ENCODE data around the gene DHX30. TPM values are rescaled to one million over a fixed set of nuclear protein-coding genes. Genes with fewer than 3 reads are reported as not detected.
A peak's percentile ranks its signal among the peaks of the same experiment; 100 is the strongest.
"Not testable (repeated sequence)": the region's sequence is repeated elsewhere in the genome, so short reads cannot be mapped to it uniquely, and the experiment has no call there.

The DHX30 gene
- total and polyA plus RNA-seq, 7 donors, result 13.2 to 57.6 (median 43.8) TPM

DNA sequence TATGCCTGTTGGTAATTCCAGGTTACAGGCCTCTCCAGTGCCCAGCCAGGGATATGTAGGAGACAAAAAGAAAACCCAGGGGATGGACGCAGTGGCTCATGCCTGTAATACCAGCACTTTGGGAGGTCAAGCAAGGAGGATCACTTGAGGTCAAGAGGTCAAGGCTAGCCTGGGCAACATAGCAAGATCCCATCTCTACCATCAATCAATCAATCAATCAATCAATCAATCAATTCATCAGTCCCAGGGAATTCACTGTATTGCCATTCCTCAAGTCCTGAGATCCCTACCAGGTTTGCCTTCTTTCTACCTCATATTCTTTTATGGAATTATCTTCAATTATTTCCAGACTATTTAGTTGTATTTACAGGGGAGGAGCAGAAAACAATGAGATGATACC lies 82.2 kb downstream of the DHX30 start:
- H3K27me3 ChIP-seq, result no peaks in the 10 kb centered on the region
- WGBS, 2 donors, result 97 to 98% methylated on average over 1 of the region's 1 CpG
- H3K4me3 ChIP-seq, result no peak overlapping the region
- TF ChIP-seq POLR2A (IDR thresholded peaks at IDR 0.05), result no peak
- TF ChIP-seq POLR2AphosphoS5 (IDR thresholded peaks at IDR 0.05), result no peak
- TF ChIP-seq EP300 (IDR thresholded peaks at IDR 0.05), result no peak
- TF ChIP-seq, protein P1, sequence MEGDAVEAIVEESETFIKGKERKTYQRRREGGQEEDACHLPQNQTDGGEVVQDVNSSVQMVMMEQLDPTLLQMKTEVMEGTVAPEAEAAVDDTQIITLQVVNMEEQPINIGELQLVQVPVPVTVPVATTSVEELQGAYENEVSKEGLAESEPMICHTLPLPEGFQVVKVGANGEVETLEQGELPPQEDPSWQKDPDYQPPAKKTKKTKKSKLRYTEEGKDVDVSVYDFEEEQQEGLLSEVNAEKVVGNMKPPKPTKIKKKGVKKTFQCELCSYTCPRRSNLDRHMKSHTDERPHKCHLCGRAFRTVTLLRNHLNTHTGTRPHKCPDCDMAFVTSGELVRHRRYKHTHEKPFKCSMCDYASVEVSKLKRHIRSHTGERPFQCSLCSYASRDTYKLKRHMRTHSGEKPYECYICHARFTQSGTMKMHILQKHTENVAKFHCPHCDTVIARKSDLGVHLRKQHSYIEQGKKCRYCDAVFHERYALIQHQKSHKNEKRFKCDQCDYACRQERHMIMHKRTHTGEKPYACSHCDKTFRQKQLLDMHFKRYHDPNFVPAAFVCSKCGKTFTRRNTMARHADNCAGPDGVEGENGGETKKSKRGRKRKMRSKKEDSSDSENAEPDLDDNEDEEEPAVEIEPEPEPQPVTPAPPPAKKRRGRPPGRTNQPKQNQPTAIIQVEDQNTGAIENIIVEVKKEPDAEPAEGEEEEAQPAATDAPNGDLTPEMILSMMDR (IDR thresholded peaks at IDR 0.05), result no peak
- intact Hi-C loops (cut with DNase I), result no loop called here
- H3K36me3 ChIP-seq, result peaks cover 0 to 24% (median 2%) of the 10 kb centered on the region in 4 donors
- no peak for DNase-seq
- no peaks in the 10 kb centered on the region for H3K9me3 ChIP-seq
- no peak overlapping the region for H3K27ac ChIP-seq
- peaks cover 0 to 11% (median 2%) of the 10 kb centered on the region in 4 donors for H3K4me1 ChIP-seq

GRCh38 chr3:47887991-47888390 lies 85.1 kb downstream of the DHX30 start:
- DNase-seq; H3K27ac ChIP-seq; H3K27me3 ChIP-seq; intact Hi-C loops (cut with DNase I); H3K9me3 ChIP-seq; H3K4me3 ChIP-seq: not testable (repeated sequence)
- peaks cover 0 to 30% (median 20%) of the 10 kb centered on the region in 4 donors for H3K4me1 ChIP-seq
- H3K36me3 ChIP-seq, result peaks cover 0 to 33% (median 2%) of the 10 kb centered on the region in 4 donors
- WGBS, 2 donors, result 96 to 97% methylated on average over 9 of the region's 9 CpGs

DNA sequence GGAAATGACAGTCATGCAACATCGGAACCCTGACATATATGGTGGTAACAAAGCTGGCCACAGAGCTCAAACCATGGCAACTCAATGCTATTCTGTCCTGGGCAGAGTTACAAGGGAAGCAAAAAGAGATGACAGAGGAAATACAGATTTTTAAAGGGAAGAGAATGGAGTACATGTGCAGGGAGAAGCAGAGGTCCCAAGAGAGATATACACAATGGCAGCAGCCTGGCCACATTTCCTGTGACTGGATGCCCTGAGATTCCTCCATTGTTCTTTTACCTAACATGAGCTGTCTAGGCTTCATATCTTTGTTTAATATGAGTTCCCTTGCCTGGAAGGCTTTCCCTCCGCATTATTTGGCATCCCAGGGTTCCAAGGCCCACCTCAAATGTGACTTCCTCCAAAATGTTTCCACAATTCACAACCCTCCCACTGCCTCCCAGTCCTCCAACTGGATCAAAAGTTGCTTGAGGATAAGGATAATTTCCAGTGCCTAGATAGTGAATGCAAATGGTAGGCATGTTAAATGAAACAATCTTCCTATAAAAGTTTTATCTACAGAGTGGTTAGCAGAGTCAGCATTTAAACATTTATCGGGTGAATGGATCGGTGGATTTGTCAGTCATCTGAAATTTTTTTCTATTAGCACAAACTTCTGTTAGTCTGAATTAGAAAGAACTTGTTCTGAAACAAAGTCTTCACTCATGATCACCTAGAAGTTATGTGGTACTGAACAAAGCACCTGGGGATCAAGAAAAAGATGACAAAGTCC lies 86.2 kb downstream of the DHX30 start:
- Histone ChIP-seq H3K4me1 (peaks cover 0 to 30% (median 20%) of the 10 kb centered on the region in 4 donors), H3K36me3 (peaks cover 0 to 34% (median 2%) of the 10 kb centered on the region in 4 donors), H3K27me3 (no peaks in the 10 kb centered on the region), H3K4me3 (no peak overlapping the region), H3K27ac (peak overlapping the region in 2 of 4 donors; percentile 65 to 75), H3K9me3 (no peaks in the 10 kb centered on the region)
- WGBS, 2 donors, result 95 to 100% methylated on average over 4 of the region's 4 CpGs
- intact Hi-C loops (cut with DNase I), result no loop called here
- no peak for TF ChIP-seq POLR2A (IDR thresholded peaks at IDR 0.05)
- no peak for TF ChIP-seq EP300 (IDR thresholded peaks at IDR 0.05)
- TF ChIP-seq, protein P1 (IDR thresholded peaks at IDR 0.05), result no peak
- no peak for TF ChIP-seq POLR2AphosphoS5 (IDR thresholded peaks at IDR 0.05)
- no peak for DNase-seq

GRCh38 chr3:47890126-47890827 lies 87.3 kb downstream of the DHX30 start:
- Histone ChIP-seq H3K36me3 (peaks cover 0 to 26% (median 2%) of the 10 kb centered on the region in 4 donors), H3K27ac (peak overlapping the region; percentile 37 to 75 (median 53)), H3K4me1 (peaks cover 0 to 31% (median 20%) of the 10 kb centered on the region in 4 donors), H3K27me3 (no peaks in the 10 kb centered on the region), H3K9me3 (no peaks in the 10 kb centered on the region), H3K4me3 (no peak overlapping the region)
- intact Hi-C loops (cut with DNase I), result loop anchor here (5.0 kb wide), 1 partner anchor 102 kb away; no protein-coding TSS in a partner anchor
- WGBS, 2 donors, result 75 to 88% methylated on average over 3 of the region's 3 CpGs
- DNase-seq, result no peak
- TF ChIP-seq POLR2AphosphoS5 (IDR thresholded peaks at IDR 0.05), result no peak
- no peak for TF ChIP-seq POLR2A (IDR thresholded peaks at IDR 0.05)
- no peak for TF ChIP-seq EP300 (IDR thresholded peaks at IDR 0.05)
- TF ChIP-seq, protein P1 (IDR thresholded peaks at IDR 0.05), result no peak
